GM03348 (cell line): ENCODE measurements around the gene S100A14.
"Not testable (repeated sequence)": the region's sequence is repeated elsewhere in the genome, so short reads cannot be mapped to it uniquely, and the experiment has no call there.

Experiments
- DNase-seq: peaks from one replicate; pipeline ENCODE4 v3.0.0; 2012; ENCODE audit warnings: low spot score

The S100A14 gene

DNA sequence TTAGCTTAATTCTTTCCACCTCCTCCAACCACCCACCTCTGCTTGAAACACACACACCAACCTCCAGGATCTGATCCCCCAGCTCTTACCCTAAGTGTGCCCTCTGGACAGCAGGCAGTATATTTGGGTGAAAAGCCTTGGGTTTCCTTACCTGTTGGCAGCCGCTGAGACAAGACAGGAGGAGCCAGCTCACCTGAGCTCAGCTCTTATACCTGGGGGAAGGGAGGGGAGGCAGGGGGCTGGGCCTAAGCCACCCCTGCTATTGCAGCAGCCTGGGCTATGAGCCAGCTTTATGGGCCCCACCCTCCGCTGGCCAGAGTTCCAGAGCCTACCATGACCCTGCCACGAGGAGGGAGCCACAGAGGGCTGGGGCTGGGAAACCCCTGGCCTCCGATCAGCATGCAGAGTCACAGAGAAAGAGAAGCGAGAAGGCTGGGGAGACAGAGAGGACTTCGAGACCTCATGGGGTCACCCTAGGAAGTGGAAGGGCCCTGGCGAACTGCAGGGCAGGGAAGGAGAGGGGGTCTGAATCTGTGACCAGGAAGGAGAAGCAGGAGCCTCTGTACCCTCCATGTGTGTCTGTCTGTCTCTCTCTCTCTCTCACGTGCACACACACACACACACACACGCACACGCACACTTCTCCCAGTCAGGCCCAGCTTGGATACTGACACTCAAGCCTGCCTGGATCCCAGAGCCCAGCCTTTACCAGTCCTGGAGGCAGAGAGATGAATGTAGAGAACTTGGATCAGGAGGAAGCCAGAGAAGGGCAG lies at the start of gene S100A14:
Gene S100A14, minus strand, starts transcription at position 182 of the 773 bp plus-strand sequence. CDS start 467 bp downstream, outside the sequence.
- DNase-seq = no peak

DNA sequence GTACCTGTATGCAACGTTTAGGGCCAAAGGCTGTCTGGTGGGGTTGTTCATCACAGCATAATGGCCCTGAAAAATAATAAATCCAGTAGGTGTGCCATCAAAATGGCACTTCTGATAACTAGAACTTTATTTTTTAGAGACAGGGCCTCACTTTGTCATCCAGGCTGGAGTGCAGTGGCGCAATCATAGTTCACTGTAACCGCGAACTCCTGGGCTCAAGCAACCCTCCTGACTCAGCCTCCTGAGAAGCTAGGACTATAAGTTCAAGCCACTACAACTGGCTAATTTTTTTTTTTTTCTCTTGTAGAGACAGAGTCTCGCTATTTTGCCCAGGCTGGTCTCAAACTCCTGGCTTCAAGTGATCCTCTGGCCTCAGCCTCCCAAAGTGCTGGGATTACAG lies 47.1 kb upstream of the S100A14 start:
- DNase-seq = no peak

DNA sequence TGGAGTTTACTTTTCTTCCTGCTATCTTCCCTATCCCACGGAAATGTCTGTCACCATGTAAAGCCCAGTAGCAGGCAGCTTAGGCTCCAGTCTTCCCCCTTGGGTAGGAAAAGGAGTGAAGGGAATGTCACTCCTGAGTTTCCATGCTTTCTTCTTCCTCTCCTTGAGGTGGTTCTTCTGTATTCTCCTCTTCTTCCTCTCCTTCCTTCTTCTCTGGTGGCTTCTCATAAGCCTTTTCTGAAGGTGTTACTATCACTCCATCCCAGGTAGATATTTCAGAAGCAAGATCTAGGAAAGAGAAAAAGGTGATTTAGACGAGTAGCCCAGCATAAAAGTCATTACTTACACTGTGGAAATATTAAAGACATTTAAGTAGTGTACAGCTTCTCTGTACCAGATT lies 46.1 kb upstream of the S100A14 start:
- no peak for DNase-seq

DNA sequence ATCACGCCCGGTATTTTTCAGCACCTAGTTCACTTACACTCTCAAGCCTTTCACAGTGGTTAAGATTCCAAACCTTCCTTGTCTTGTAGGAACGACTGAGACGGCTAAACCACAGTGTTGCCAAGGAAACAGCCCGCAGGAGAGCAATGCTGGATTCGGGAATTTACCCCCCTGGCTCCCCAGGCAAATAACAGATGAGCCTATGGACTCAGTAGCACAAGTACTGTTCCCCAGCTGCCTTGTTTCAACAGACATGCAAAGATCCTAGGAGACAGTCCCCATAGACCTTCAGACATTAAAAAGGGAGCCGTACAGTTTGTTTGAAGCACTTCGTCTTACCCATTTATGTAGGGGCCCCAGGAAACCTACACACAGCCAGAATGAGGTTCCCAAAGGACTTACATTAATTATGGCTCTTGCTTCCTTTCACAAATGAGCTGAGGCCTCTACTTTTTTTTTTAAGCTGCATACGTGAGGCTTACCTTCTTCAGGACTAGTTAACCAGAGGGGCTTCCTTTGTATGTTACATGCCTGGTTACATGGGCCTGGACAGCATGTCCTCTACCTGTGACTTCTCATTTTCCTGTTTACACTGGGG lies 45.1 kb upstream of the S100A14 start:
- DNase-seq = no peak

DNA sequence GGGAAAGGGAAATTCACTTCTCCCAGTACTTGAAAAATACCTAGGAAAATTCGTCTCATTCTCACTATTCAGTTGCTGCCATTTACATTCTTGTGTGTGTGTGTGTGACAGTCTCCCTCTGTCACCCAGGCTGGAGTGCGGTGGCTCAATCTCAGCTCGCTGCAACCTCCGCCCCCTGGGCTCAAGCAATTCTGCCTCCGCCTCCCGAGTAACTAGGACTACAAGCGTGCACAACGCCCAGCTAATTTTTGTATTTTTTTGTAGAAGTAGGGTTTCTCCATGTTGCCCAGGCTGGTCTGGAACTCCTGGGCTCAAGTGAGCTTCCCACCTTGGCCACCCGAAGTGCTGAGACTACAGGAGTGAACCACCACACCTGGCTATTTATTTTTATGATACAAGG lies 43.5 kb upstream of the S100A14 start:
- no peak for DNase-seq

DNA sequence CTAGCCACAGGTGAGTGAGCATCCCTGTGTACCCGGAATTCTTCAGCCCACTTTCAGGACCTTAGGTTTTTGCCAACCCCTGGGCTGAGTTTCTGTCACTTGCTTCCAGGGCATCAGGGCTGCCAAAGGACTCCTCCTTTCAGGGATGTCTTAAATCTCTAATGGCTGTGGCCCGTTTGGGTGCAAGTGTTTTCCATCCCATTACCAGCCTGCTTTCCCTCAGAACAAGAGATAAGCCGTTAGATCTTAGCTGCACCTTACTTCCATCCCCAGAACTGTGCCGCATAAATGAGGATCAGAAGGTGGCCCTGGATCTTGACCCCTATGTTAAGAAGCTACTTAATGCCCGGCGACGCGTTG lies 43.0 kb upstream of the S100A14 start:
- DNase-seq = no peak

DNA sequence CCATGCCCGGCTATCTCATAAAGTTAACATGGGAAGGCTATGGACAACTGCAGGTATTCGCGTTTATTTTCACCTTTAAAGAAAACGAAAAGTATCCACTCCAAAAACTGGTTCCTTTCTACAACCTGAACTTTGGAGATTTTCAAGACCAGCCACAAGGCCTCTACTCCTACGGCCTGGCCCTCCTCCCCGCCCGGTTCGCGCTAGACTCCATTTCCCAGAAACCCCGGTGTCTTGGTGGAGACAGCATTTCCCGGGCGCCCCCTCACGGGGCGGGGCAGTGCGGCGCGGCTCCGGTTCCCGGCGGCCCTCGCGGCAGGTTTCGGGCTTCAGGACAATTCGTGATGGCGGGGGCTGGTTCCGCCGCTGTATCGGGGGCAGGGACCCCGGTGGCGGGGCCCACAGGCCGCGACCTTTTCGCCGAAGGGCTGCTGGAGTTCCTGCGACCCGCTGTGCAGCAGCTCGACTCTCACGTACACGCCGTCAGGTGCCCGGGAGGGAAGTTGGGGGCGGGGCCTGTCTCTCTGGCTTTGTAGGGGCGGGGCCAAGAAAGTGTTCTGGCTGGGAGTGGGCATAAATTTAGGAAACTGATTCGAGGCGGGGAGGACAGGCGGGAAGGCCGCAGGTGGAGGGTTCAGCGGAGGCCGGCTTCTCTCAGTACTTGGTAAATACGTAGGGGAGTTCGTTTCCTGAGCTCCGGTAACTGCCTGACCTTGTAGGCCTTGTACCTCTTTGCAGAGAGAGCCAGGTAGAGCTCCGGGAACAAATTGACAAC lies 42.5 kb upstream of the S100A14 start, which contains the start of gene SNAPIN:
Gene SNAPIN, plus strand, starts transcription at position 304 of the 775 bp plus-strand sequence. Its CDS starts 41 bp downstream, at position 345.
- peak; percentile 95 for DNase-seq

DNA sequence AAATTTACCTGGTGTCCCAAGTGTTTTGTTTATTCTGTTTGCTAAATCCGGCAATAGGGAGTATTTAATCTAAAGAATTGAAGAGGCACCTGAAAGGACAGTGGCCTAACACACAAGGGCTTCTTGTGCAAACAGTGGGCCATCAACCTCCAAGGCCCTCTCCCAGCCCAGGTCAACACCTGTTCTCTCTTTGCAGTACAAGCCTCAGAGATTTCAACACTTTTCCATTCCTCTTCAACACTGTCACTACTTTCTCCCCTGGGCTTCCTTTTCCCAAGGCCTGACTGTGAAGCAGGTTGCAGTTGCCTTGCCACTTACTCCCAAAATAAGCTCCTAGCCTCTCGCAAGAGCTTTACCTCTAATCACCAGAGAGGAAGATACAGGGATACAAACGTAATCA lies 39.2 kb upstream of the S100A14 start:
- DNase-seq = no peak

DNA sequence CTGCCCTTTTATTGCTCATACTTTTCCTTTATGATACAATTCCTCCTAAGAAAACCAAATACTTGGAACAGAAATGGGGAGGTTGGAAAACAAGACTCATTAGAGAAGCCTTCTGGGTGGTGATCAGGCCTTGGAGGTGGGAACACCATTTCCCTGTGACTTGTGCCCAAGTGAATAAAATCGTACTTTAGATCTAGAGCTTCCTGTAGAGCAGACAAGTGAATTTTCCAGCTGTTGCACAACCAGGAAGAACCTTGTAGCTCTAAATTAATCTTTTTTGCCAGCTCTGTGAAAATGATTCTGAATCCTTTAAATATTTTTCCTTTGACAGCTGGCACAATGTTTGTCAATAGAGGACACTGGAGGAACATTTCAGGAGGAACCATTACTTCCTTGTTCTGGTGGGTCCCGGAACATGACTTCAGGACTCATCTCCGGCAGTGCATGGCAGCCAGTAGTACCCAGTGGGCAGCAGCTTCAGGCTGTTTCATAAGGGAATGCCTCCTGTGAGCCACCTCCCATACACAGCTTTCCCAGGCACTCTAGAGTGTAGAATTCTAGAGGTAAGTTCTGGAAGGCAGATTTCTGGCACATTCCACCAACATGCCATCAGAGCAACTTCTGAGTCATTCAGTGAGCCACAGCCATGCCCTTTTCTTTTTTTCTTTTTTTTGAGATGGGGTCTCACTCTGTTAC lies 36.8 kb upstream of the S100A14 start:
- peak; percentile 44 for DNase-seq

DNA sequence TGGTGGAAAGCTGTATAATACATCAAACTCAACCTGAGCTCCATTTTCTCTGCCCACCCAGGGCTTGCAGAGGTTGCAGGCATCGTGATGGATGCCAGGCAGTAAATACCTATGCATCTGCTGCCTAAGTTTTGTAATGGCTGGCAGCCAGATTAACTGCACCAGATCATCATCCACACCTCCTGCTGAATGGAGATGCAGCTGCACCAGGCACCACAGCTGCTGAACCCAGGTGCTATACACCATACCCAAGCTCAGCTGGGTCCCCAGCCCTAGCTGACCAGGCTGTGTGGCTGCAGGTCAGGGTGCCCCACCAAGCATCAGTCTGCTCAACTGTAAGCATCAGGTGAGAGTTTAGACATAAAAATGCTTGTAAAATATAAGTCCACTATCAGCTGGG lies 35.6 kb upstream of the S100A14 start:
- DNase-seq = no peak

DNA sequence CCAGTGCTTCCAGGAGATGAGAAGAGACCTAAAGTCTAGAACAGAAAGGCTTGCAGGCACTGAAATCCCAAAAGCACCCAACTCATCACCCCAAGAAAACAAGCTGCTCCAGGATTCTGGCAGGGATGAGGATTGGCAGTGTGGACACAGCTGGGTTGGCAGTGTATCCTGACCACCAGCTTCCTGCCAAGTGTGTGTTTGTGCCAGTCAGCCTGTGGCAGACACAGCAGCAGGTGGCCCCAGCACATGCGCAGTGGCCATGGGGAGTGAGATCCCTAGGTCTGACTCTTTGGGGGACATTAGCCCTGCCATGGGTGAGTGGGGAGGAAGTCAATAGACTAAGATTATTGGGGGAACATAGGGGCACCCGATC lies 33.7 kb upstream of the S100A14 start:
- DNase-seq = no peak

DNA sequence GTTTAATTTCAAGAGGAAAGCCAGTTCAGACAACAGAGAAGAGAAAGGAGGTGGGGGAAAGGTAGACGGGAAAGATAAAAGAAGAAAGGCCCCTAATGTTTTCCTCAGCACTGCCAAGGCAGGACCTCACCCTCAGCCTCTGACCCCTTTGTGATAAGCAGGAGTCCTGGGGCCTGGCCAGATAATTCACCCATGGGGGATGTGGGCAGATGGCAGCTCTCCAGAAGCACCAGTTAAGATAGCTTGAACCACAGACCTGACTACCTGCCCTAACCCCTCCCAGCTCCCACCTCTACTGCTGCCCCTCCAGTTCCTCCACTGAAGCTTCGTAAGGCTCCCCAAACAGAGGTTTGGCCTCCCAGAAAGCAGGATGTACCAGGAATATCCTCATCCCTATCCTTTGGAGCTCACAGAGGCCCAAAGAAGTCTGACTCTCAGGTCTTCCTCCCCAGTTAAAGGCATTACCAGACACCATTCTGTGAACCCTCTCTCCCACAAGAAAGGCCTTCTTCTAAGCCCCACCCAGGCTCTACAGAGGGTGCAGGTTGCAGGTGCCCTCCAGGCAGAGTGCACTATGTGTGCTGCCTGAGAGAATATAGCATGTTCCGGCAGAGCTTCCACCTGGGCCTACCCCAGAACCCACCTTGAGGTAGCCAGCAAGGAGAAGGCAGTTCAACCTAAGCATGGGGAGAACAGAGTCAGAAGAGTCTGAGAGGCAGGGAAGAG lies 33.2 kb upstream of the S100A14 start:
- DNase-seq = no peak

DNA sequence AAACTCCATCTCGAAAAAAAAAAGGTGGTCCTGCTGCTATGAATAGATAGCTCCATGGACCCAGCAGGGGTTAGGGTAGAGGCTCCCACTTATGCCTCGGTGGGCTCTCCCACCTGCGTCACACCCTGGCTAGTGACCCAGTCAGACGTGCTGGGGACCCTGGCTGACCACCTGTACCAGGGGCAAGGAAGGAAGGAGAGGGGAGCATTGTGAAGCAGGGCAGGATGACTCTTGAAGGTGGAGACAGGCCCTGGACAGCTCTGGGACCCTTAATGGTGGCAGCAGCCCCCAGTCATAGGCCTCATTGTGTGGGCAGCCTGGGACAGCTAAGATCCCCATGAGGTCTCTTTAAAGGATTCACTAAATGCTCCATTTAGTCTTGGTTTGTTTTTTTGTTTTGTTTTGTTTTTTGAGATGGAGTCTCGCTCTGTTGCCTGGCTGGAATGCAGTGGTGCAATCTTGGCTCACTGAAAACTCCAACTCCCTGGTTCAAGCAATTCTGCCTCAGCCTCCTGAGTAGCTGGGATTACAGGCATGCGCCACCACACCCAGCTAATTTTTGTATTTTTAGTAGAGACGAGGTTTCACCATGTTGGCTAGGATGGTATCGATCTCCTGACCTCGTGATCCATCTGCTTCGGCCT lies 32.0 kb upstream of the S100A14 start:
- no peak for DNase-seq

DNA sequence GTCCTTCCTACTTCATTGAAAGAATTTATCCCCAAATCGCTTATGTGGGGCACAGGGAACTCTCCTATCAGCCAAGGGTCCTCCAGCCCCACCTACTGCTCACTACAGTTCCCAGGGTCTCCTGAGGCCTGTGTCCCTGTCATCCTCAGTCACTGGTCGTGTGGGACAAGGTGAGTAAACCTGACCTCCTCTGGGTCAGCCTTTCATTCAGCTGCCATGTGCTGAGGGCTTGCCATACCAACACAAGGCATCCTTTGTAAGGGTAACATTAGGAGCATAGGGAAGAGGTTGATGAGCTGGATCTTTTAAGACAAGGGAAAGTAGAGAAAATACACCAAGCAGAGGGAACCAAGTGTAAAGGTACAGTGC lies 31.2 kb upstream of the S100A14 start:
- DNase-seq = no peak

DNA sequence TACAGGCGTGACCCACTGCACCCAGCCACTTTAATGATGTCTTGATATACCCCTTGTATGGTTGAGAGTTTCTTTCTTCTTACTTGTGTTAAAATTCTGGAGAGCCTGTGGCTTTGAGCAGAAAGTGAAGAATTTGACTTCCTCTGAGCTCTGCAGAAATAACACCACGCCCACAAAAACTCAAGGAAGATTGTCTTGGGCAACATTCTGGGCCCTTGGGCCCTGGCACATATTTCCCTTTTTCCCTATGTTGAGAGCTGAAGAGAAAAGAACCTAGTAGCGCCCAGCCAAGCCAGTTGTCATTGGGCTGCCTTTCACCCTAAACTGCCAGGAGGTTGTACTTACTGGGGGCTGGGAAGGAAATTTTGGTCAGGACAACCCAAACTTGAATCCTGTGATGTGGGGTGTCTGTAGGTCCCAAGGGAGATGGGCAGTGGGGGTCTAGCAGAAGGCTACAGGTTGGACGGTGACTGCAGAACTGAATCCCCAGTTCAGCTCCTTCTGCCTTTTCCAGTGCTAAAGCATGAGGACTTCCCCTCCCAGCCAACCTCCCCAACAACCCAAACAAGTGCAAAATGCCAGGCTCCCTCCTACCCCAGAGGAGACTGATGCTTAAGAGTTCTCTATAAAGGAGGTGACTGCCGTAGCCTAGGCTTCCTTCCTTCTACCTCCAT lies 30.7 kb upstream of the S100A14 start:
- DNase-seq = no peak

DNA sequence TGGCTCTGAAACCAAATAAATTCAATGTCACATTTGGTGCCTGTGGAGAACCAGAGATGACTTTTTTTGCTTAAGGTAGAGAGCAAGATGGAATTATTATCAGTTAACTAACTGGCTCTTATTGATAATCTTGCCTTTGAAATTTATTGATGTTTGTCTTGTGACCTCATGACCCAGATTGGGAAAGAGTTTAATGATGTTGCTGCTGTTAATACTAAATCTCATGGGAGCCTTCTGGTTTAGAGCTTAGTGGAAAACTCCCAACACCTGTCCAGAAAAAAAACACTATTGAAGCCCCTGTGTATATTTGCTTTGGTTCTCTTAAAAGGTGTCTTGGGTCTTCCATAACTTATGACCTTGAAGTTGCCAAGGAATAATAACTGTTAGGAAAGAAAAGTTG lies 27.7 kb upstream of the S100A14 start:
- no peak for DNase-seq

DNA sequence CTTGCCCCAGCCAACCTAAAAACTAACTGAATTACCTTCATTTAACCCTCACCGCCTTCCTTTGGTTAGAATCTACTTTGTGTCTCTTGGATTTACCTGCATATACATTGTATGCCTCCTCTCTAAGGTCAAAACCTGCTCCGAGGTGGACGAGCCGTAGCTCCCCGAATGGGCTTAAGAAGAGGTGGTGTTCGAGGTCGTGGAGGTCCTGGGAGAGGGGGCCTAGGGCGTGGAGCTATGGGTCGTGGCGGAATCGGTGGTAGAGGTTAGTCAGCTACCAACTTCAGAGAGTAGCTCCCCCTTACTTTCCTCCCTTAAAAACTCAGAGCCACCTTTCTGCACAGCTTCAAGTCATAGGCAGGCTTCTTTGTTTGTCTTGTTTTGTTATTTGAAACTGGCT lies 27.0 kb upstream of the S100A14 start:
- DNase-seq = no peak

DNA sequence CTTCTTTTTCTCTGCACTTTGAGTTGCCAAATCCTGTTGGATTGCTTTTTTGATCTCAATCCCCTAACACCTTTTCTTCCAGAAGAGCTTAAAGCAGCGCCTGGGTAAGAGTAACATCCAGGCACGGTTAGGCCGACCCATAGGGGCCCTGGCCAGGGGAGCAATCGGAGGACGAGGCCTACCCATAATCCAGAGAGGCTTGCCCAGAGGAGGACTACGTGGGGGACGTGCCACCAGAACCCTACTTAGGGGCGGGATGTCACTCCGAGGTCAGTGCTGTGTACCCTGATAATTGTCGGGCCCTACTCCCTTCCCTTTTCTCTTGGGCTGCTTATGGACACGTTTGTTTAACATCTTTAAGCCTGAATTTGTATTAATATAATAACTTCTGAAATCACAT lies 26.0 kb upstream of the S100A14 start:
- no peak for DNase-seq

DNA sequence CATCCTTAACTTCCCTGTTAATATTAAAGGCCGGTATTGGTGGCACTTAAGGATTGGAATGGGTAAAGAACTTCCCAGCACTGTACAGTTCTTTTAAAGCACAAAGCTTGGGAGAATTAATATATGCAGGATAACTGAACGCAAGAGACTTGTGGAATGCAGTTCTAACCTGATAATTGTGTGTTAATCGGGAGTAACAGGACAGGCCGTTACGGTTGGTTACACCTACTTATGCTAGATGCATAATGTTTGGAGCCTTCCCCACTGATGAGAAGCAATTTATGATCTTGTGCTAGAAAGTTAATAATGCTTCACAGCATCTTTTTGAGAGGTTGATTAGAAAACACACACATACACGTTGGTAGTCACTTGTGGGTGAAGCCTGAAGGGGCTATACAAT lies 24.7 kb upstream of the S100A14 start:
- DNase-seq = no peak

DNA sequence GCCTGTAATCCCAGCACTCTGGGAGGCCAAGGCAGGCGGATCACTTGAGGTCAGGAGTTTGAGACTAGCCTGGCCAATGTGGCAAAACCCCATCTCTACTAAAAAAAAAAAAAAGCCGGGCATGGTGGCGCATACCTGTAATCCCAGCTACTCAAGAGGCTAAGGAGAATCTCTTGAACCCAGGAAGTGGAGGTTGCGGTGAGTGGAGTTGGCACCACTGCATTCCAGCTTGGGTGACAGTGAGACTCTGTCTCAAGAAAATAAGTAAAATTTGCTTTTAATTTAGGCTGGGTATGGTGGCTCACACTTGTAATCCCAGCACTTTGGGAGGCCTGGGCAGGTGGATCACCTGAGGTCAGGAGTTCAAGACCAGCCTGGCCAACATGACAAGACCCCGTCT lies 24.1 kb upstream of the S100A14 start:
- not testable (repeated sequence) for DNase-seq

DNA sequence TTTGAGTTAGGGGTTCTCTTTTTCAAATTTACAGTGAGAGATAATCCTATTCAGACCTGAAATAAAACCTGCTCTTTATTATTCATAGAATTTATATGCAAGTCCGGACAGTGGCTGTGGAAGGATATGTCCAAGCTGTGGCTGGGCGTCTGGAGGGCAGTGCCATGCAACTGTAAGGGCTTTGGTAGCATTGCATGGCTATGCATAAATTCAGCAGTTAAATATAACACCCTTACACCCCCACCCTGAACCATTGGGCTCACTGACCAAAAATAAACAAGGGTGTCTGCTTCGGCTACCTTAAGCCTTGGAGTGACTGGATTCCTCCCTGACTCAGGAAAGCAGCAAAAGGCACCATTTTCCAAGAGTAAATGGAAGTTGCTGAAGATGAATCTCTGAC lies 23.2 kb upstream of the S100A14 start:
- DNase-seq = no peak
